Measurements from ENCODE around the gene CDCA8.

GRCh38 chr1:37692834-37693175, 489 bp downstream of the CDCA8 start:
- TF ChIP-seq CTCF (IDR thresholded peaks at IDR 0.05) (no peak), POLR2A (IDR thresholded peaks at IDR 0.05) (no peak)

Data from right lobe of liver (tissue), 4 donors.